Effector memory CD8-positive, alpha-beta T cell (primary cell): ENCODE data around the gene MAP3K19.
"Not testable (repeated sequence)": the region's sequence is repeated elsewhere in the genome, so short reads cannot be mapped to it uniquely, and the experiment has no call there.

ENCODE experiments used
- ATAC-seq: fragments of 150-1000 bp; cut with Tn5 transposase; replicated peaks from 2 replicates; pipeline ENCODE4 v1.10.0; 2021; ENCODE audit warnings: mild to moderate bottlenecking, moderate library complexity
- DNase-seq, 3 experiments: peaks; one replicate each; pipeline ENCODE4 v3.0.0; 2021
- H3K27ac Mint-ChIP-seq, 2 donors: one replicate each; pipeline ENCODE4 v1.8.0; 2022; ENCODE audit warnings: mild to moderate bottlenecking in 2 of 2, mixed read lengths in 2 of 2, moderate library complexity in 2 of 2
- H3K27me3 Mint-ChIP-seq, 2 donors: one replicate each; pipeline ENCODE4 v1.8.0; 2022; ENCODE audit warnings: mixed read lengths in 2 of 2
- H3K36me3 Mint-ChIP-seq: one replicate; pipeline ENCODE4 v1.8.0; 2022; ENCODE audit warnings: mild to moderate bottlenecking, moderate library complexity, mixed read lengths; ENCODE audit not compliant: insufficient read depth
- H3K4me1 Mint-ChIP-seq, 2 donors: one replicate each; pipeline ENCODE4 v1.8.0; 2022; ENCODE audit warnings: low read depth in 2 of 2, mixed read lengths in 2 of 2
- H3K4me3 Mint-ChIP-seq, 2 donors: one replicate each; pipeline ENCODE4 v1.8.0; 2022; ENCODE audit warnings: mild to moderate bottlenecking in 2 of 2, mixed read lengths in 2 of 2, moderate library complexity in 2 of 2
- H3K9me3 Mint-ChIP-seq, 2 donors: one replicate each; pipeline ENCODE4 v1.8.0; 2022; ENCODE audit warnings: mixed read lengths in 2 of 2
- total RNA-seq, 9 experiments: gene quantifications; one replicate each; lab custom pipeline; 2026; lab: John Stamatoyannopoulos, UW

Gene MAP3K19
- total RNA-seq, result 0 to 0.12 (median 0) reads per million in 9 experiments

- H3K36me3 Mint-ChIP-seq, result peaks cover 13% of the 10 kb centered on the region
- peaks cover 0 to 3% of the 10 kb centered on the region in 2 donors for H3K4me1 Mint-ChIP-seq
- H3K27me3 Mint-ChIP-seq, result peaks cover 9 to 34% of the 10 kb centered on the region in 2 donors
- H3K4me3 Mint-ChIP-seq, result no peak within 1 kb of the TSS
- ATAC-seq (no peak), DNase-seq (no peak)
- H3K9me3 Mint-ChIP-seq, result no peaks in the 10 kb centered on the region
- no peak within 1 kb of the TSS for H3K27ac Mint-ChIP-seq
Observed at GRCh38 chr2:135047300-135047699, at the start of gene MAP3K19. TSS of gene MAP3K19 (minus strand) at chr2:135047447. CDS start at chr2:135024647, 22,800 bp downstream.

GRCh38 chr2:135096665-135097446 is 49.6 kb upstream of the MAP3K19 start:
- H3K9me3 Mint-ChIP-seq, result no peaks in the 10 kb centered on the region
- H3K4me3 Mint-ChIP-seq, result no peak overlapping the region
- ATAC-seq (no peak), DNase-seq (no peak)
- no peak overlapping the region for H3K27ac Mint-ChIP-seq
- H3K27me3 Mint-ChIP-seq, result no peaks in the 10 kb centered on the region
- peaks cover 2% of the 10 kb centered on the region for H3K36me3 Mint-ChIP-seq
- H3K4me1 Mint-ChIP-seq, result no peaks in the 10 kb centered on the region

- no peak overlapping the region for H3K27ac Mint-ChIP-seq
- no peak for ATAC-seq
- no peak for DNase-seq
- H3K4me3 Mint-ChIP-seq, result no peak overlapping the region
- no peaks in the 10 kb centered on the region for H3K27me3 Mint-ChIP-seq
- no peaks in the 10 kb centered on the region for H3K4me1 Mint-ChIP-seq
- H3K9me3 Mint-ChIP-seq, result no peaks in the 10 kb centered on the region
- peaks cover 2% of the 10 kb centered on the region for H3K36me3 Mint-ChIP-seq
Observed at GRCh38 chr2:135095591-135095990, 48.3 kb upstream of the MAP3K19 start.

GRCh38 chr2:135094508-135094907 is 47.3 kb upstream of the MAP3K19 start:
- H3K27ac Mint-ChIP-seq, result no peak overlapping the region
- H3K4me3 Mint-ChIP-seq, result no peak overlapping the region
- DNase-seq (no peak), ATAC-seq (no peak)
- H3K9me3 Mint-ChIP-seq, result no peaks in the 10 kb centered on the region
- no peaks in the 10 kb centered on the region for H3K4me1 Mint-ChIP-seq
- peaks cover 2% of the 10 kb centered on the region for H3K36me3 Mint-ChIP-seq
- H3K27me3 Mint-ChIP-seq, result no peaks in the 10 kb centered on the region

GRCh38 chr2:135093670-135094330 is 46.6 kb upstream of the MAP3K19 start:
- Mint-ChIP-seq H3K36me3 (peaks cover 2% of the 10 kb centered on the region), H3K4me1 (no peaks in the 10 kb centered on the region), H3K27ac (no peak overlapping the region), H3K27me3 (no peaks in the 10 kb centered on the region), H3K9me3 (no peaks in the 10 kb centered on the region), H3K4me3 (no peak overlapping the region)
- DNase-seq (no peak), ATAC-seq (no peak)

GRCh38 chr2:135093193-135093592 is 45.9 kb upstream of the MAP3K19 start:
- no peak overlapping the region for H3K4me3 Mint-ChIP-seq
- no peak overlapping the region for H3K27ac Mint-ChIP-seq
- DNase-seq (no peak), ATAC-seq (no peak)
- peaks cover 2% of the 10 kb centered on the region for H3K36me3 Mint-ChIP-seq
- H3K4me1 Mint-ChIP-seq, result no peaks in the 10 kb centered on the region
- no peaks in the 10 kb centered on the region for H3K27me3 Mint-ChIP-seq
- H3K9me3 Mint-ChIP-seq, result no peaks in the 10 kb centered on the region

- peaks cover 2% of the 10 kb centered on the region for H3K36me3 Mint-ChIP-seq
- no peaks in the 10 kb centered on the region for H3K9me3 Mint-ChIP-seq
- H3K4me3 Mint-ChIP-seq, result no peak overlapping the region
- H3K27me3 Mint-ChIP-seq, result no peaks in the 10 kb centered on the region
- DNase-seq (no peak), ATAC-seq (no peak)
- no peaks in the 10 kb centered on the region for H3K4me1 Mint-ChIP-seq
- H3K27ac Mint-ChIP-seq, result no peak overlapping the region
Observed at GRCh38 chr2:135091681-135092080, 44.4 kb upstream of the MAP3K19 start.

- H3K27me3 Mint-ChIP-seq, H3K9me3 Mint-ChIP-seq, ATAC-seq, H3K36me3 Mint-ChIP-seq, DNase-seq, H3K27ac Mint-ChIP-seq, H3K4me3 Mint-ChIP-seq: not testable (repeated sequence)
- peaks cover 2 to 14% of the 10 kb centered on the region in 2 donors for H3K4me1 Mint-ChIP-seq
Observed at GRCh38 chr2:135089597-135089996, 42.4 kb upstream of the MAP3K19 start.

- ATAC-seq (no peak), DNase-seq (no peak)
- Mint-ChIP-seq H3K4me3 (no peak overlapping the region), H3K9me3 (no peaks in the 10 kb centered on the region), H3K4me1 (peaks cover 3 to 14% of the 10 kb centered on the region in 2 donors), H3K27me3 (no peaks in the 10 kb centered on the region), H3K27ac (no peak overlapping the region), H3K36me3 (no peaks in the 10 kb centered on the region)
Observed at GRCh38 chr2:135086222-135086621, 39.0 kb upstream of the MAP3K19 start.

- ATAC-seq, result no peak
- DNase-seq, result no peak
- H3K4me1 Mint-ChIP-seq, result peaks cover 4 to 7% of the 10 kb centered on the region in 2 donors
- no peaks in the 10 kb centered on the region for H3K9me3 Mint-ChIP-seq
- H3K36me3 Mint-ChIP-seq, result no peaks in the 10 kb centered on the region
- no peak overlapping the region for H3K27ac Mint-ChIP-seq
- no peaks in the 10 kb centered on the region for H3K27me3 Mint-ChIP-seq
- no peak overlapping the region for H3K4me3 Mint-ChIP-seq
Observed at GRCh38 chr2:135078417-135078816, 31.2 kb upstream of the MAP3K19 start.

- peaks cover 4 to 12% of the 10 kb centered on the region in 2 donors for H3K4me1 Mint-ChIP-seq
- ATAC-seq (no peak), DNase-seq (no peak)
- no peaks in the 10 kb centered on the region for H3K36me3 Mint-ChIP-seq
- no peak overlapping the region for H3K27ac Mint-ChIP-seq
- no peaks in the 10 kb centered on the region for H3K27me3 Mint-ChIP-seq
- peaks cover 4 to 7% of the 10 kb centered on the region in 2 donors for H3K9me3 Mint-ChIP-seq
- H3K4me3 Mint-ChIP-seq, result no peak overlapping the region
Observed at GRCh38 chr2:135076556-135076955, 29.3 kb upstream of the MAP3K19 start.

GRCh38 chr2:135074216-135074615 is 27.0 kb upstream of the MAP3K19 start:
- H3K4me1 Mint-ChIP-seq, result peaks cover 4 to 9% of the 10 kb centered on the region in 2 donors

GRCh38 chr2:135072125-135072997 is 25.1 kb upstream of the MAP3K19 start:
- Mint-ChIP-seq H3K4me1 (peaks cover 2 to 9% of the 10 kb centered on the region in 2 donors), H3K27me3 (no peaks in the 10 kb centered on the region), H3K36me3 (no peaks in the 10 kb centered on the region), H3K4me3 (no peak overlapping the region), H3K9me3 (peaks cover 4 to 7% of the 10 kb centered on the region in 2 donors), H3K27ac (no peak overlapping the region)
- DNase-seq (no peak), ATAC-seq (no peak)

More at GRCh38 chr2:135074216-135074615, 27.0 kb upstream of the MAP3K19 start:
- ATAC-seq (no peak), DNase-seq (no peak)
- Mint-ChIP-seq H3K27me3 (no peaks in the 10 kb centered on the region), H3K36me3 (no peaks in the 10 kb centered on the region), H3K27ac (peak overlapping the region; percentile 17 to 67), H3K9me3 (peaks cover 4 to 7% of the 10 kb centered on the region in 2 donors), H3K4me3 (no peak overlapping the region)
